Uterus (tissue), 4 donors: ENCODE measurements around the gene GSX2. TPM values are rescaled to one million over a fixed set of nuclear protein-coding genes. Genes with fewer than 3 reads are reported as not detected.

Experiments
- DNase-seq, 2 donors: peaks; one replicate each; pipeline ENCODE4 v3.0.0-alpha.2; 2019 to 2020
- H3K27ac ChIP-seq, 2 donors: fragments of 200-600 bp; sonication (generic); 1 replicate in 1 of 2; 2 replicates in 1 of 2; pipeline ENCODE4 v1.5.1; 2016 to 2018
- H3K27me3 ChIP-seq, 2 donors: fragments of 200-600 bp; sonication (generic); one replicate each; pipeline ENCODE4 v1.5.1; 2018 to 2019; ENCODE audit warnings: control low read depth in 1 of 2
- H3K36me3 ChIP-seq, 2 donors: fragments of 200-600 bp; sonication (generic); one replicate each; pipeline ENCODE4 v1.5.1; 2019; ENCODE audit warnings: control low read depth in 1 of 2
- H3K4me1 ChIP-seq, 2 donors: fragments of 200-600 bp; sonication (generic); one replicate each; pipeline ENCODE4 v1.5.1; 2018 to 2019; ENCODE audit warnings: control low read depth in 1 of 2
- H3K4me3 ChIP-seq, 2 donors: fragments of 200-600 bp; sonication (generic); 1 replicate in 1 of 2; 2 replicates in 1 of 2; pipeline ENCODE4 v1.5.1; 2018 to 2019; ENCODE audit warnings: mild to moderate bottlenecking in 1 of 2
- H3K9me3 ChIP-seq, 2 donors: fragments of 200-600 bp; sonication (generic); one replicate each; pipeline ENCODE4 v1.5.1; 2019; ENCODE audit warnings: control low read depth in 1 of 2
- POLR2A ChIP-seq, 2 donors: fragments of 450-650 bp; IDR thresholded peaks; one replicate each; pipeline ENCODE4 v1.6.1; 2016; ENCODE audit warnings: antibody characterized with exemption in 2 of 2, mild to moderate bottlenecking in 1 of 2, moderate library complexity in 1 of 2
- intact Hi-C: fragments of 100-400 bp; cut with DNase I; formaldehyde crosslinking; loops from one replicate; pipeline ENCODE4 v1.15.1; 2023; ENCODE audit warnings: low total_unique reads
- total RNA-seq, 4 donors: library from RNA; depleted of rRNA in 3 of 4; stranded (reverse); fragments of >200 nt in 3 of 4; gene quantifications; one replicate each; pipeline versions ENCODE4 v1.1.0 to v1.2.4, GENCODE V29; 2014 to 2023
- TF ChIP-seq, protein P1 (sequence below), 4 experiments: fragments of 200-600 bp in 2 of 4; fragments of 450-650 bp in 2 of 4; sonication (generic) in 2 of 4; IDR thresholded peaks; one replicate each; pipeline ENCODE4 v1.5.1; 2016 to 2019; ENCODE audit warnings: antibody characterized with exemption in 4 of 4, mild to moderate bottlenecking in 2 of 4, moderate library complexity in 1 of 4
- donor health status: DM: yes; HTN: yes; CAD: no.

Gene GSX2
- total RNA-seq, 4 donors from 2014 or later = not detected

DNA sequence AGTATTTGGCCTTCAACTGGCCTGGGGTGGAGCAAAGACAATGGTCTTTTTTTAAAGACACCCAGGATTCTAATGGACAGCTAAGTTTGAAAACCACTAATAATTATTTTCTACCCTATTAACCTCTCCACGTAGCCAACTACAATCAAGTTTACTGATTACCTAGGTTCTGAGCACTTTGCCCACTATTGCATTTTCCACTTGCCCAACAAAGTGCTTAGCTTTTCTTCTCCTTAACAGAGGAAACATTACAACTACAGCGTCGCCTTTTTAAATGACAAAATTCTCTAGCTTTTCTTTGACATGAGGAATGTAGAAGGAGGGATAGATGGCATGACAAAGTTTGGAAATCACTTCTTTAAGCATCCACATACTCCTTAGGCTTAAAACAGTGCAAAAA, 37.6 kb upstream of the GSX2 start:
- Histone ChIP-seq H3K27me3 (no peaks in the 10 kb centered on the region), H3K4me3 (peak overlapping the region; percentile 18 to 100), H3K27ac (peak overlapping the region in 1 of 2 donors; percentile 95), H3K9me3 (no peaks in the 10 kb centered on the region), H3K36me3 (no peaks in the 10 kb centered on the region), H3K4me1 (peaks cover 0 to 3% of the 10 kb centered on the region in 2 donors)
- no peak for TF ChIP-seq POLR2A (IDR thresholded peaks at IDR 0.05)
- TF ChIP-seq, protein P1, sequence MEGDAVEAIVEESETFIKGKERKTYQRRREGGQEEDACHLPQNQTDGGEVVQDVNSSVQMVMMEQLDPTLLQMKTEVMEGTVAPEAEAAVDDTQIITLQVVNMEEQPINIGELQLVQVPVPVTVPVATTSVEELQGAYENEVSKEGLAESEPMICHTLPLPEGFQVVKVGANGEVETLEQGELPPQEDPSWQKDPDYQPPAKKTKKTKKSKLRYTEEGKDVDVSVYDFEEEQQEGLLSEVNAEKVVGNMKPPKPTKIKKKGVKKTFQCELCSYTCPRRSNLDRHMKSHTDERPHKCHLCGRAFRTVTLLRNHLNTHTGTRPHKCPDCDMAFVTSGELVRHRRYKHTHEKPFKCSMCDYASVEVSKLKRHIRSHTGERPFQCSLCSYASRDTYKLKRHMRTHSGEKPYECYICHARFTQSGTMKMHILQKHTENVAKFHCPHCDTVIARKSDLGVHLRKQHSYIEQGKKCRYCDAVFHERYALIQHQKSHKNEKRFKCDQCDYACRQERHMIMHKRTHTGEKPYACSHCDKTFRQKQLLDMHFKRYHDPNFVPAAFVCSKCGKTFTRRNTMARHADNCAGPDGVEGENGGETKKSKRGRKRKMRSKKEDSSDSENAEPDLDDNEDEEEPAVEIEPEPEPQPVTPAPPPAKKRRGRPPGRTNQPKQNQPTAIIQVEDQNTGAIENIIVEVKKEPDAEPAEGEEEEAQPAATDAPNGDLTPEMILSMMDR (IDR thresholded peaks at IDR 0.05) = no peak
- DNase-seq = no peak
- intact Hi-C loops = no loop called here

DNA sequence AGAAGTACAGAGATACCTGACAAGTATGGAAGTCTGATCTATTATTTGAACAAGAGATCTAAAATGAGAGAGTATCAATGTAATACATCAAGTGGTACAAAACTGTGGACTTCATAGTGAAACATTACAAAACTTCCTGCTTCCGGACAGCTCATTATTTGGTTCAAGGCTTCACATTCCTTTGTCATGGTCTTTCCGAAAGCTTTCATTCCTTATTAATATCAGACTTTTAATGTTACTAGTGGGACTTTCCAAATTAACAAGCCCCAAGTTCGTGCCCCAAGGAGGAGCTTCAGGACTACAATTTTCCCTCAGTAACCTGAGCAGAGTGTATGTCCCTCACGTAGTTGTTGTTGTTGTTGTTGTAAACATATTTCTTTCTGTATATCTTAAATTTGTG, 36.7 kb upstream of the GSX2 start:
- Histone ChIP-seq H3K4me3 (peak overlapping the region; percentile 99 to 100), H3K4me1 (peaks cover 0 to 3% of the 10 kb centered on the region in 2 donors), H3K27me3 (no peaks in the 10 kb centered on the region), H3K36me3 (no peaks in the 10 kb centered on the region), H3K27ac (peak overlapping the region; percentile 92 to 95), H3K9me3 (no peaks in the 10 kb centered on the region)
- intact Hi-C loops = no loop called here
- no peak for DNase-seq
- no peak for TF ChIP-seq POLR2A (IDR thresholded peaks at IDR 0.05)
- TF ChIP-seq, protein P1 (IDR thresholded peaks at IDR 0.05) = no peak

DNA sequence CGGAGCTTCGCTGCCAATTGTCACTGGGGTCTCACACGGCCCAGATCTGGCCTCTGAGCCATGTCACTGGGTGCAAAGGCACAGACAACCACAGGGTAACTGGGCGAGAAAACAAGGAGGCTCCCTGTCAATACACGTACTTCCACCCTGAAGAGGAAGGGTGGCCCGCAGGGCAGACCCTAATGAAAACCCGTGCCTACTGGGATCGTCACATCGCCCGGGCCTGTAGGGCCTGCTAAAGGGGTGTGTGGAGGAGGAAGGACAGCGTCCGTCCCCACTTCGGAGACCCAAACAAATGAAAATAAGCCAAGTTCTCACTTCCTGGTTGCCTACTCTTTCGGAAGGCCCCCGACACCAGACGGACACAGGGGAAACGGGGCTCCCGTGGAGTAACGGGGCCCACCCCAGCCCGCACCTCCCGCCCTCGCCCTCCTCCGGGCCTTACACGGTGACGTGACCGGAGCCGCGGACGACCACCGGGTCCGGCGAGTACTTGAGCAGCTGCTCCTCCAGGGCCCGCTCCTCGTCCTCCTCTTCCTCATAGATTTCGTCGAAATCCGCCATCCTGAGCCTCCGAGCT, 36.1 kb upstream of the GSX2 start:
- Histone ChIP-seq H3K4me3 (peak overlapping the region; percentile 99 to 100), H3K27ac (peak overlapping the region; percentile 92 to 95), H3K27me3 (no peaks in the 10 kb centered on the region), H3K9me3 (no peaks in the 10 kb centered on the region), H3K36me3 (no peaks in the 10 kb centered on the region), H3K4me1 (peaks cover 0 to 3% of the 10 kb centered on the region in 2 donors)
- DNase-seq = peak; percentile 29 to 39
- no peak for TF ChIP-seq POLR2A (IDR thresholded peaks at IDR 0.05)
- TF ChIP-seq, protein P1 (IDR thresholded peaks at IDR 0.05) = no peak
- intact Hi-C loops = no loop called here

DNA sequence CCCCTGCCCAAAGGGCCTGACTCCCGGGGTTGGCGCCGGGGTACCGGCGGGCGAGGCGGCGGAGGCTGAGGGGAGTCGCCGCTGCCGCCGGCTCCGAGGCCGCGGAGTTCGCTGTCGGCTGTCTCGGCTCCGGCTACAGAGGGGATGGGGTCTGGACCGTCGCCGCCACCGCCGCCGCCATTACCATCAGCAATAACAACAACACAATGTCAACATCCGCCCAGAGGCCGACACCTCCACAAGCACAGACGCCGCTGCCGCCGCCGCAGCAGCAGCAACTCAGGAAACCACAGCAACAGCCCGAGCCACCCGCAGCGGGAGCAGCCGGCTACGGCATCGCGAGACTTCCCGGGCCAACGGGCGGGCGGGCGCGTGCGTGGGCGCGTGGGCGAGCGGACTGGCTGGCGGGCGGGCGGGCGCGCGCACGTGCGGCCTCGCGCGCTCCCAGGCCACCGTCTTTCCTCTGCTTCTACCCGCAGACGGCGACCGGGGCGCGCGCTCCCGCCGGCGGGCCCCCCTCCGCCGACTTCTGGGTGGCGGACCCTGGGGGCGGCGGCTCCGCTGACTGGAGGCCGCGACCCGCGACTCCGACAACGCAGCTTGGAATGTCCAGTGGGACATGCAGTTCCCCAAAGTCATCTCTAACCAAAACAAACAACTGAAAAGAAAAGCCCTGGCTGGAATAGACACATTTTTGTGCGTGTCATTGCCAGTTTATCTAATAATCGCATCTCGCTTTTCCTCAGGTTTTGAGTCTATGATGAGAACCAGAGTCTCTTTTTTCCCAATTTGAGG, 35.4 kb upstream of the GSX2 start, which contains the start of gene CHIC2:
Gene CHIC2, minus strand, starts transcription at position 289 of the 795 bp plus-strand sequence. CDS start 305 bp downstream, outside the sequence.
- Histone ChIP-seq H3K4me3 (peak within 1 kb of the TSS; percentile 99 to 100), H3K36me3 (no peaks in the 10 kb centered on the region), H3K27ac (peak within 1 kb of the TSS; percentile 92 to 95), H3K9me3 (no peaks in the 10 kb centered on the region), H3K27me3 (no peaks in the 10 kb centered on the region), H3K4me1 (peaks cover 0 to 3% of the 10 kb centered on the region in 2 donors)
- peak; percentile 95 to 98 for TF ChIP-seq POLR2A (IDR thresholded peaks at IDR 0.05)
- TF ChIP-seq, protein P1 (IDR thresholded peaks at IDR 0.05) = peak in 2 of 4 experiments; percentile 6 to 7
- peak; percentile 94 to 95 for DNase-seq
- intact Hi-C loops = no loop called here
